BJ (cell line): ENCODE measurements around the gene RAC2. TPM values are rescaled to one million over a fixed set of nuclear protein-coding genes. Genes with fewer than 3 reads are reported as not detected.

ENCODE experiments used
- CTCF ChIA-PET: fragments of 350-600 bp; formaldehyde crosslinking; extraction: SDS; loops from one replicate; lab custom pipeline; 2021; ENCODE audit warnings: antibody characterized with exemption, inconsistent platforms; lab: Yijun Ruan, JAX
- POLR2A ChIA-PET: fragments of 300-600 bp; sonication (Branson Sonifier 250); formaldehyde crosslinking; extraction: SDS; loops from one replicate; lab custom pipeline; 2021; ENCODE audit warnings: antibody characterized with exemption; lab: Charles Lee
- DNase-seq: peaks from one replicate; pipeline ENCODE4 v3.0.0-alpha.2; 2011; ENCODE audit warnings: low read depth
- H3K27me3 ChIP-seq: 2 replicates; pipeline ENCODE4 v1.6.0; 2011; ENCODE audit warnings: low read length; ENCODE audit not compliant: control insufficient read depth, insufficient read depth
- H3K36me3 ChIP-seq: 2 replicates; pipeline ENCODE4 v1.5.1; 2011; ENCODE audit warnings: low read length; ENCODE audit not compliant: control insufficient read depth, insufficient read depth
- H3K4me3 ChIP-seq: 2 replicates; pipeline ENCODE4 v1.5.1; 2011; ENCODE audit warnings: low read depth, mild to moderate bottlenecking, control low read depth, low read length
- polyA plus RNA-seq: library from polyadenylated mRNA; depleted of rRNA; stranded (reverse); fragments of >200 nt; gene quantifications from 2 replicates; pipeline ENCODE4 v1.2.3, GENCODE V29; 2011
- TF ChIP-seq, protein P1 (sequence below): IDR thresholded peaks from 2 replicates; pipeline ENCODE4 v1.5.1; 2011; ENCODE audit warnings: low read depth, mild to moderate bottlenecking, control low read depth, inconsistent platforms, low read length, moderate library complexity; ENCODE audit not compliant: insufficient read depth

RAC2 gene
- polyA plus RNA-seq, 1 experiment: 25.7 TPM

DNA sequence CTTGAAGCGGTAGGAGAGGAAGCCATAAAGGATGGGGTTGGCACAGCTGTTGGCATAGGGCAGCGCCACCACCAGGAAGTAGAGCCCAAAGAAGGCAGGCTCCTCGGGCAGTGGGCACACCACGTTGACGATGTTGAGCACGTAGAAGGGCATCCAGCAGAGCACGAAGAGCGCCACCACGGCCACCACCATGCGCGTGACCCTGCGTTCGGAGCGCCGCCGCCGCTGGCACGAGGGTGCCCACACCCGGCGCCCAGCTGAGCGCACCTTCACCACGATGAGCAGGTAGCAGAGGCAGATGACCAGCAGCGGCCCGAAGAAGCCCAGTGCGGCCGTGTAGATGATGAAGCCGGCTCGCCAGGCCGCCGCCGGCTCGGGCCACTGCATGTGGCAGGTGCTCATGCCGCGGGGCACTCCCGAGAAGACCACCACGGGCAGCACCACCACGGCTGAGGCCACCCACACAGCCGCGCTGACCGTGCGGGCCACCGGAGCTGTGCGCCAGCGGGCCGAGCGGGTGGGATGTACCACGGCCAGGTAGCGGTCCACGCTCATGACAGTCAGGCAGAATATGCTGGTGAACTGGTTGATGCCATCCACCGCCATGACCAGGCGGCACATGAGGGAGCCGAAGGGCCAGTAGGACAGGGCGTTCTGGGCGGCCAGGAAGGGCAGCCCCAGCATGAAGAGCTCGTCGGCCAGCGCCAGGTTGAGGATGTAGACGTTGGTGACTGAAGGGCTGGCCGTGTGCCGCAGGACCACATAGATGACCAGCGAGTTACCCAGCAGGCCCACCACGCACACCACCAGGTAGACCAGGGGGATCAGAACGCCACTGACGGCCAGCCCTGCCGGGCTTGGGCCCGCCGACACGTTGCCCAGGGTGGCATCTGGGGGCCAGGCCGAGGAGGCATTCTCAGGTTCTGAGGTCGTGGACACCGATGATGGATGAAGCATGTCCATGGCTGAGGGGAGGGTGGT lies 36.9 kb downstream of the RAC2 start:
- Histone ChIP-seq H3K4me3 (no peak overlapping the region), H3K27me3 (peaks cover 9% of the 10 kb centered on the region), H3K36me3 (no peaks in the 10 kb centered on the region)
- ChIA-PET POLR2A (no interaction called here), CTCF (interaction anchor here (1.6 to 4.5 kb wide), 2 partner anchors 7 to 13 kb away, joined by 3 to 28 read pairs; no protein-coding TSS in a partner anchor)
- no peak for DNase-seq
- TF ChIP-seq, protein P1, sequence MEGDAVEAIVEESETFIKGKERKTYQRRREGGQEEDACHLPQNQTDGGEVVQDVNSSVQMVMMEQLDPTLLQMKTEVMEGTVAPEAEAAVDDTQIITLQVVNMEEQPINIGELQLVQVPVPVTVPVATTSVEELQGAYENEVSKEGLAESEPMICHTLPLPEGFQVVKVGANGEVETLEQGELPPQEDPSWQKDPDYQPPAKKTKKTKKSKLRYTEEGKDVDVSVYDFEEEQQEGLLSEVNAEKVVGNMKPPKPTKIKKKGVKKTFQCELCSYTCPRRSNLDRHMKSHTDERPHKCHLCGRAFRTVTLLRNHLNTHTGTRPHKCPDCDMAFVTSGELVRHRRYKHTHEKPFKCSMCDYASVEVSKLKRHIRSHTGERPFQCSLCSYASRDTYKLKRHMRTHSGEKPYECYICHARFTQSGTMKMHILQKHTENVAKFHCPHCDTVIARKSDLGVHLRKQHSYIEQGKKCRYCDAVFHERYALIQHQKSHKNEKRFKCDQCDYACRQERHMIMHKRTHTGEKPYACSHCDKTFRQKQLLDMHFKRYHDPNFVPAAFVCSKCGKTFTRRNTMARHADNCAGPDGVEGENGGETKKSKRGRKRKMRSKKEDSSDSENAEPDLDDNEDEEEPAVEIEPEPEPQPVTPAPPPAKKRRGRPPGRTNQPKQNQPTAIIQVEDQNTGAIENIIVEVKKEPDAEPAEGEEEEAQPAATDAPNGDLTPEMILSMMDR: no peak

DNA sequence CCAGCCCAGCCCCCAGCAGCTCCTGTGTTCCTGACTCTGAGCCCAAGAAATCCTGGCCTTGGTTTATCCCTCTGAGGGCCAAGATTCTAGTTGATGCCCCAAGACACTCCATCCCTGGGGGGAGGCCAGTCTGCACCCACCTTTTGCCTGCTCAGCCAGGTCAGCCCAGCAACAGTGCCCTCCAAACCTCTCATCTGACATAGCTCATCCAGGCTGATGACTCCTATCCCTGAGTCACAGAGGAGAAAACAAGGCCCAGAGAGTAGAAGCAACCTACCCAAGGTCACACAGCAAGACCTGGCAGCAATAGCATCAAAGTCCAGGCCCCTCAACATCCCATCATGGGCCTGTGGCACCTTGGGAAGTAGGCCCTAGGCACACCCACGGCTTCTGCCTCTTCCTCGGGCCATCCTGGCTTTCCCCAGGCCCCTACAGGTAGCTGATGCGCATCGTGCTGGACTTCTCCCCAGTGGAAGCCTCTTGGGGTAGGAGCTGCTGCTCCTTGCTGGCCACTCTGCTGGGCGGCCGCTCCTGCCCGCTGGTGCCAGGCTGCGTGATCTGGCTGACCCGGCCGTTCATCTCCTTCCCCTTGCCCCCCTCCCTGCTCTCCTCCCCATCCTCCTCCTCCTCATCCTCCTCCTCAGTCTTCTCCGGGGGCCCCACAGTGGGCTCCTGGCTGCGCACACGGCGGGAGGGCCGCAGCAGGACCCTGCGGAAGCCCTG lies 37.8 kb downstream of the RAC2 start:
- H3K4me3 ChIP-seq: no peak overlapping the region
- H3K36me3 ChIP-seq: no peaks in the 10 kb centered on the region
- peaks cover 7% of the 10 kb centered on the region for H3K27me3 ChIP-seq
- POLR2A ChIA-PET: no interaction called here
- CTCF ChIA-PET: interaction anchor here (0.6 to 1.6 kb wide), 4 partner anchors 9 to 39 kb away, joined by 3 read pairs; no protein-coding TSS in a partner anchor
- TF ChIP-seq, protein P1: no peak
- DNase-seq: no peak

DNA sequence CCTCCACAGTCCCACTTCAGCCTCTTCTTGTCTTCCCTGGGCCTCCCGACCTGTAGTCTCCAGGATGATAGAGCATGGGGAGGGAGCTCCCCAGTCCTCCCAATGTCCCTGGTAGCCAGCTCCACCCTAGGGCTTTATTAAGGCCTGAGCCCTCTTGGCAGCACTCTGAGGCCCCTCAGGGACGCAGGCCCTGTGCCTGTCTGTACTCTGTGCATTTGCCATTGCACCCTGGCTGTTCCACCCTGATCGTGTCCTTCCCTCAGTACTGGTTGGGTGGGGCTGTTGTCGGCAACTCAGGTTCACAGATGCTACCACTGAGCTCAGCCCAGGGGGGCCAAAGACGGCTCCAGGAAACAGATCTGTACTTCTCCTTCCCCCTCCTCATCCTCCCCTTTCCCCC lies 39.0 kb downstream of the RAC2 start:
- TF ChIP-seq, protein P1: no peak
- Histone ChIP-seq H3K27me3 (peaks cover 6% of the 10 kb centered on the region), H3K36me3 (no peaks in the 10 kb centered on the region), H3K4me3 (no peak overlapping the region)
- ChIA-PET CTCF (interaction anchor here (0.6 kb wide), 1 partner anchor 159 kb away, joined by 5 read pairs; no protein-coding TSS in a partner anchor), POLR2A (no interaction called here)
- DNase-seq: no peak

DNA sequence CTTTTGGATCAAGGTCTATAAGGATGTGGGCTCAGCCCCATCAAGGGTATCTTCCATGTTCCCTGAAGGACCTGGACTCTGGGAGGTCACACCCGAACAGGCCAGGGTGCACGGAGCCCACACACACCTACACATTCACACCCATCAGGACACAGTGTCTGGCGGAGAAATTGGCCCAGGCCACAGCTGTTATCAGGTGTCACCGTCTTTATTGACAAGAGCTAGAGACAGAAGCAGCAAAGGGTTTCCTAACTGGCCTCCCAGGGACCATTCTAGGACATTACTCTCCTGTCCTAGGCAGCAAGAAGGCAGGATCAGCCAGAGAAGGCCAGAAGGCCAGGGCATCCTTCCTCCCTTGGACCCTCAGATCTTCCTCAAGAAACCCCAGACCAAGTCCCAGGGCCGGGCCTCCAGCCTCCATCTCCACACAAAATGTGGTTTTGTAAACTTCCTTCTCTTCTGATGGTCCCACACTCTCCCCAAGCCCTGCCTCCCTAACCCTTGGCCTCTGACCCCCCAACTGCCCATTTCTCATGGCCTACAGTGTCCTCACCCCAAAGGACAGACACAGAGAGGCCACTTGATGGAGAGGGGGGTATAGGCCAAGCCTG lies 39.9 kb downstream of the RAC2 start:
- TF ChIP-seq, protein P1: no peak
- ChIA-PET POLR2A (no interaction called here), CTCF (interaction anchor here (0.6 to 1.0 kb wide), 2 partner anchors 127 to 158 kb away, joined by 3 to 5 read pairs; no protein-coding TSS in a partner anchor)
- Histone ChIP-seq H3K27me3 (peaks cover 4% of the 10 kb centered on the region), H3K36me3 (no peaks in the 10 kb centered on the region), H3K4me3 (no peak overlapping the region)
- DNase-seq: no peak
